Measurements from ENCODE around the gene SLC35C1.
A peak's percentile ranks its signal among the peaks of the same experiment; 100 is the strongest.

SLC35C1 gene

DNA sequence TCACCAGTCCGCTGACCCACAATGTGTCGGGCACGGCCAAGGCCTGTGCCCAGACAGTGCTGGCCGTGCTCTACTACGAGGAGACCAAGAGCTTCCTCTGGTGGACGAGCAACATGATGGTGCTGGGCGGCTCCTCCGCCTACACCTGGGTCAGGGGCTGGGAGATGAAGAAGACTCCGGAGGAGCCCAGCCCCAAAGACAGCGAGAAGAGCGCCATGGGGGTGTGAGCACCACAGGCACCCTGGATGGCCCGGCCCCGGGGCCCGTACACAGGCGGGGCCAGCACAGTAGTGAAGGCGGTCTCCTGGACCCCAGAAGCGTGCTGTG is 6.1 kb downstream of the SLC35C1 start:
- no peak overlapping the region for H3K4me3 ChIP-seq (ENCODE audit: low read depth, low read length)
- DNase-seq (ENCODE audit: low read depth) = no peak
- TF ChIP-seq, protein P1, sequence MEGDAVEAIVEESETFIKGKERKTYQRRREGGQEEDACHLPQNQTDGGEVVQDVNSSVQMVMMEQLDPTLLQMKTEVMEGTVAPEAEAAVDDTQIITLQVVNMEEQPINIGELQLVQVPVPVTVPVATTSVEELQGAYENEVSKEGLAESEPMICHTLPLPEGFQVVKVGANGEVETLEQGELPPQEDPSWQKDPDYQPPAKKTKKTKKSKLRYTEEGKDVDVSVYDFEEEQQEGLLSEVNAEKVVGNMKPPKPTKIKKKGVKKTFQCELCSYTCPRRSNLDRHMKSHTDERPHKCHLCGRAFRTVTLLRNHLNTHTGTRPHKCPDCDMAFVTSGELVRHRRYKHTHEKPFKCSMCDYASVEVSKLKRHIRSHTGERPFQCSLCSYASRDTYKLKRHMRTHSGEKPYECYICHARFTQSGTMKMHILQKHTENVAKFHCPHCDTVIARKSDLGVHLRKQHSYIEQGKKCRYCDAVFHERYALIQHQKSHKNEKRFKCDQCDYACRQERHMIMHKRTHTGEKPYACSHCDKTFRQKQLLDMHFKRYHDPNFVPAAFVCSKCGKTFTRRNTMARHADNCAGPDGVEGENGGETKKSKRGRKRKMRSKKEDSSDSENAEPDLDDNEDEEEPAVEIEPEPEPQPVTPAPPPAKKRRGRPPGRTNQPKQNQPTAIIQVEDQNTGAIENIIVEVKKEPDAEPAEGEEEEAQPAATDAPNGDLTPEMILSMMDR (conservative IDR thresholded peaks at IDR 0.05; ENCODE audit: low read depth, low read length) = no peak

- H3K4me3 ChIP-seq (ENCODE audit: low read depth, low read length) = no peak overlapping the region
- TF ChIP-seq, protein P1 (conservative IDR thresholded peaks at IDR 0.05; ENCODE audit: low read depth, low read length) = no peak
- no peak for DNase-seq (ENCODE audit: low read depth)
Observed at GRCh38 chr11:45811571-45812290, 6.8 kb downstream of the SLC35C1 start.

DNA sequence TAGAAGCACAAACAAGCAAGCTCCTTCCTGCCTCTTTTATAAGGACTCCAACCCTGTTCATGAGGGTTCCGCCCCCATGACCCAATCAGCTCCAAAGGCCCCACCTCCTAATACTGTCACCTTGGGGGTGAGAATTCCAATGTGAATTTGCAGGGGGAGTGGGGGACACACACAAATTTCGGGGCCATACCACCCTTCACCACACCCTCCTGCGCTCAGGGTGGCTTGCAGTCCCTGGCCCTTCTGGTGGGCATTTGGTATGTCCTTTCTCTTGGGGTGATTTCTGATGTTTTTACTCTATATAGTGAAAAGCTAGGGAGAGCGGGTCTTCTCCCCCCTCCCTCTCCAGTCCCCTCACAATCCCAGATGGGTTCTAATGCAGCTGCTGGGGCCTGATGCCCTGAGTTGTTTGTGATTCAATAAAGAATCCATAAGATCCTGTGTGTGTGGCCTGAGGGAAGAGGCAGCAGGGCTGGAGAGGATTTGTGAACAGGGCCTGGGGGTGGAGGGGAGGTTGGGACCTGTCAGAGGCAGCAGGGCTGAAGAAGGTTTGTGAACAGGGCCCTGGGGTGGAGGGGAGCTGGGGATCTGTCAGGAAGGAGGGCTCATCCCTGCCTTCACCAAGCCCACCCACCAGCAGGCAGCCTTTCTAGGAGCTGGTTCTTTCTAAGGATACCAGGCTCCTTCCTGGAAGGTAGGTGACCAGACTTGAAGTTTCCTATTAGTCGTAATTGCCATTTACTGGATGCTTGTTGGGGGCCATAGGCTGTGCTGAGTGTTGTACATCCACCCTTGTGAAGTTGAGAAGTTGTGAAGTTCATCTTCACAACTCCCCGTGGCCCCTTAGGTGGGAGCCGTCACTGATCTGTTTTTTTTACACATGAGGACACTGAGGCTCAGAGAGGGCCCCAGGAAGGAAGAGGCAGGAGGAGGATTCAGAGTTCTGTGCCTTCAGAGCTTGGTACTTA is 7.9 kb downstream of the SLC35C1 start:
- DNase-seq (ENCODE audit: low read depth) = no peak
- TF ChIP-seq, protein P1 (conservative IDR thresholded peaks at IDR 0.05; ENCODE audit: low read depth, low read length) = no peak

DNA sequence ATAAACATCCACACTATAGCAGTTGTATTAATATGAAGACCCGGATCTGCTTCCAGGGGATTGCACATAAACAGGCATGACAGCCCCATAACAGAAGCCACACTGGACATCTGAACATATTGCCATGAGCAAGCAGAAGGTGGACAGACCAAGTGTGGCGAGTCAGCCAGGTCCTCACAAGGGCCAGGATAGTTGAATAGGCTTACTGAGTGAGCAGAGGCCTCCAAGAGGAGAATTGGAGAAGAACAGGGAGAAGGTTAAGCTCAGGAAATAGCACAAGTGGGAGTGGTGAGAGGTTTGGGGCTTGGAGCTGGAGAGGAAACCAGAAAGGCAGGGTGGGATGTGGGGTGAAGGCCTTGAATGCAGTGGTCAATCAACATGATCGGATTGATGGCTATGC is 10.8 kb downstream of the SLC35C1 start:
- H3K4me3 ChIP-seq (ENCODE audit: low read depth, low read length) = no peak overlapping the region
- DNase-seq (ENCODE audit: low read depth) = peak; percentile 55
- TF ChIP-seq, protein P1 (conservative IDR thresholded peaks at IDR 0.05; ENCODE audit: low read depth, low read length) = peak; percentile 31

More for the DNA sequence above, 7.9 kb downstream of the SLC35C1 start:
- H3K4me3 ChIP-seq (ENCODE audit: low read depth, low read length) = no peak overlapping the region

- DNase-seq (ENCODE audit: low read depth) = no peak
- no peak overlapping the region for H3K4me3 ChIP-seq (ENCODE audit: low read depth, low read length)
- TF ChIP-seq, protein P1 (conservative IDR thresholded peaks at IDR 0.05; ENCODE audit: low read depth, low read length) = no peak
Observed at GRCh38 chr11:45816614-45817013, 11.7 kb downstream of the SLC35C1 start.

DNA sequence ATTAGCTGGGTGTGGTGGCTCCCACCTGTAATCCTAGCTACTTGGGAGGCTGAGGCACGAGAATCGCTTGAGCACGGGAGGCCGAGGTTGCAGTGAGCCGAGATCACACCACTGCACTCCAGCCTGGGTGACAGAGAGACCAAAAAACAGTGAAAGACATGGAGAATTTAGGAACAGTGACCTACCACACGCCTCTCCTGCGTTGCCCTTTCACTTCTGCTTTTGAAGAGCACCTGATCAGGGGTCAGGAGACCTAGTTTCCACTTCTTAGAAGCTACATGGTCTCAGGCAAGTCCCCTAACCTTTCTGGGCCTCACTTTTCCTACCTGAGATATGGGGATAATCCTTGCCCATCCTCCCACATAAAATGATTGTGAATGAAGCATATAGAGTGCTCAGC is 12.2 kb downstream of the SLC35C1 start:
- TF ChIP-seq, protein P1 (conservative IDR thresholded peaks at IDR 0.05; ENCODE audit: low read depth, low read length) = no peak
- no peak overlapping the region for H3K4me3 ChIP-seq (ENCODE audit: low read depth, low read length)
- no peak for DNase-seq (ENCODE audit: low read depth)

Data from choroid plexus epithelial cell (primary cell).